Spleen (tissue), 11 donors: Measurements from ENCODE around the gene PEF1. TPM values are rescaled to one million over a fixed set of nuclear protein-coding genes. Genes with fewer than 3 reads are reported as not detected.

ENCODE experiments used
- DNase-seq: peaks from one replicate; pipeline ENCODE4 v3.0.0-alpha.2; 2020
- H3K27ac ChIP-seq, 8 donors: fragments of 200-600 bp; sonication (generic) in 7 of 8; 1 replicate in 4 of 8; 2 replicates in 4 of 8; pipeline versions ENCODE4 v1.5.0 to v1.8.0; 2016 to 2021; ENCODE audit warnings: inconsistent platforms in 4 of 8, mild to moderate bottlenecking in 4 of 8, moderate library complexity in 1 of 8
- H3K27me3 ChIP-seq, 7 donors: fragments of 200-600 bp; sonication (generic) in 6 of 7; replicated peaks in 1 of 7; 1 replicate in 4 of 7; 2 replicates in 3 of 7; pipeline versions ENCODE4 v1.5.0 to v1.8.0; 2016 to 2021; ENCODE audit warnings: inconsistent platforms in 3 of 7, mild to moderate bottlenecking in 1 of 7
- H3K36me3 ChIP-seq, 6 donors: fragments of 200-600 bp; sonication (generic) in 5 of 6; 1 replicate in 4 of 6; 2 replicates in 2 of 6; pipeline versions ENCODE4 v1.5.0 to v1.8.0; 2016 to 2021; ENCODE audit warnings: inconsistent platforms in 2 of 6
- H3K4me1 ChIP-seq, 6 donors: fragments of 200-600 bp; sonication (generic) in 5 of 6; 1 replicate in 3 of 6; 2 replicates in 3 of 6; pipeline versions ENCODE4 v1.5.0 to v1.8.0; 2016 to 2021; ENCODE audit warnings: inconsistent platforms in 3 of 6
- H3K4me3 ChIP-seq, 8 donors: fragments of 200-600 bp; sonication (generic) in 7 of 8; 1 replicate in 4 of 8; 2 replicates in 4 of 8; pipeline versions ENCODE4 v1.5.0 to v1.8.0; 2016 to 2021; ENCODE audit warnings: inconsistent platforms in 4 of 8, mild to moderate bottlenecking in 4 of 8, moderate library complexity in 2 of 8
- H3K9me3 ChIP-seq, 8 donors: fragments of 200-600 bp; sonication (generic) in 7 of 8; 1 replicate in 4 of 8; 2 replicates in 4 of 8; pipeline versions ENCODE4 v1.5.0 to v1.8.0; 2016 to 2021; ENCODE audit warnings: inconsistent platforms in 4 of 8
- CTCF ChIP-seq, 11 experiments: fragments of 200-600 bp in 7 of 11; fragments of 450-650 bp in 4 of 11; sonication (generic) in 4 of 11; IDR thresholded peaks in 8 of 11; conservative IDR thresholded peaks in 3 of 11; 1 replicate in 7 of 11; 2 replicates in 4 of 11; pipeline versions ENCODE4 v1.4.0 to v1.8.0; 2016 to 2021; ENCODE audit warnings: antibody characterized with exemption in 11 of 11, inconsistent platforms in 4 of 11, mild to moderate bottlenecking in 1 of 11
- POLR2A ChIP-seq, 3 donors: fragments of 450-650 bp; IDR thresholded peaks; one replicate each; pipeline ENCODE4 v1.5.1; 2017; ENCODE audit warnings: antibody characterized with exemption in 3 of 3, mild to moderate bottlenecking in 1 of 3
- POLR2AphosphoS5 ChIP-seq, 3 donors: sonication (generic); formaldehyde crosslinking; IDR thresholded peaks; one replicate each; pipeline ENCODE4 v1.5.1; 2017; ENCODE audit warnings: antibody characterized with exemption in 3 of 3
- WGBS, 5 donors: extraction: QIAGEN DNeasy Blood & Tissue Kit in 3 of 5; methylation state at CpG; one replicate each; pipeline versions ENCODE4 v1.1.5 to v1.1.7; 2013 to 2018; 5-methylcytosine and 5-hydroxymethylcytosine counted together
- intact Hi-C: fragments of 100-400 bp; cut with DNase I; formaldehyde crosslinking; loops from one replicate; pipeline ENCODE4 v1.15.0; 2023; ENCODE audit warnings: low total_unique reads
- polyA plus RNA-seq, 3 donors: library from polyadenylated mRNA; stranded (reverse); fragments of 200-250 nt; gene quantifications; one replicate each; pipeline ENCODE4 v1.2.1, GENCODE V29; 2013
- total RNA-seq, 7 donors: library from RNA; depleted of rRNA in 3 of 7; stranded (reverse); fragments of >200 nt in 3 of 7; fragmentation: NEBNext Ultra II Directional in 4 of 7; extraction: Animal tissue kit (Norgen Biotek cat#: 25700) in 4 of 7; gene quantifications; one replicate each; pipeline versions ENCODE4 v1.1.0 to v1.2.1, GENCODE V29; 2016 to 2021
- donor health status: healthy with polysubstance abuse.
- donor health status: DM: no; HTN: no; CAD: no; lungs with moderate emphysema.
- donor health status: DM: no; HTN: no; CAD: no.
- donor health status: Bipolar disorder and iron deficiency.
- donor health status: healthy.
- donor health status: DM: no; HTN: no; CAD: no.
- donor health status: DM: yes; HTN: yes; CAD: no.

PEF1 gene
- total and polyA plus RNA-seq, 10 donors: 46.5 to 73.4 (median 55.7) TPM

- Histone ChIP-seq H3K27me3 (peaks cover 0 to 3% (median 0%) of the 10 kb centered on the region in 7 donors), H3K9me3 (no peaks in the 10 kb centered on the region), H3K27ac (no peak overlapping the region), H3K4me1 (peaks cover 3 to 39% (median 16%) of the 10 kb centered on the region in 6 donors), H3K4me3 (no peak overlapping the region), H3K36me3 (peaks cover 0 to 48% (median 21%) of the 10 kb centered on the region in 6 donors)
- WGBS, 5 donors: 44 to 52% (median 50%) methylated on average over 5 of the region's 5 CpGs
- intact Hi-C loops: no loop called here
- DNase-seq: no peak
- no peak for TF ChIP-seq POLR2AphosphoS5 (IDR thresholded peaks at IDR 0.05)
- no peak for TF ChIP-seq POLR2A (IDR thresholded peaks at IDR 0.05)
- no peak for TF ChIP-seq CTCF (IDR thresholded peaks at IDR 0.05 in 8 of 11, conservative IDR thresholded peaks at IDR 0.05 in 3 of 11)
Measured at GRCh38 chr1:31624309-31624708, 20.4 kb downstream of the PEF1 start.

DNA sequence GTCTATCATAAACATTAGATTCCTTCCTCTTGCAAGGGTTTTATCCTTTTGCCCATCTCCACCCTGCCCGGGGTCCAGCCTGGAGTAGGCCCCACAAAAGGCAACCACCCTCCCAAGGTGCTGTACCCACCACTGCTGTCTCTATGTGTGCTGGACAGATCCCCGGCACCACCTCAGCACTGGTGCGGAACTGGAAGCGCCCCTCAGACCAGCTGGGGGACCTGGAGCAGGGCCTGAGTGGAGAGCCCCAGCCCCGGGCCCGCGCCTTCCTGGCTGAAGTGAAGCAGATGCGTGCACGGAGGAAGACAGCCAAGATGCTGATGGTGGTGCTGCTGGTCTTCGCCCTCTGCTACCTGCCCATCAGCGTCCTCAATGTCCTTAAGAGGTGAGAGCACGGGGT lies 21.3 kb downstream of the PEF1 start:
- no peak for TF ChIP-seq CTCF (IDR thresholded peaks at IDR 0.05 in 8 of 11, conservative IDR thresholded peaks at IDR 0.05 in 3 of 11)
- TF ChIP-seq POLR2A (IDR thresholded peaks at IDR 0.05): no peak
- TF ChIP-seq POLR2AphosphoS5 (IDR thresholded peaks at IDR 0.05): peak in 1 of 3 donors; percentile 23
- DNase-seq: no peak
- peaks cover 0 to 12% (median 5%) of the 10 kb centered on the region in 7 donors for H3K27me3 ChIP-seq
- no peak overlapping the region for H3K4me3 ChIP-seq
- intact Hi-C loops: no loop called here
- peaks cover 0 to 38% (median 12%) of the 10 kb centered on the region in 6 donors for H3K36me3 ChIP-seq
- H3K27ac ChIP-seq: no peak overlapping the region
- 96 to 99% (median 97%) methylated on average over 11 to 12 of the region's 12 CpGs for WGBS, 5 donors
- peaks cover 6 to 44% (median 21%) of the 10 kb centered on the region in 6 donors for H3K4me1 ChIP-seq
- H3K9me3 ChIP-seq: no peaks in the 10 kb centered on the region

- Histone ChIP-seq H3K27me3 (peaks cover 0 to 25% (median 17%) of the 10 kb centered on the region in 7 donors), H3K36me3 (peaks cover 0 to 26% (median 4%) of the 10 kb centered on the region in 6 donors), H3K4me1 (peaks cover 10 to 45% (median 26%) of the 10 kb centered on the region in 6 donors), H3K4me3 (no peak overlapping the region), H3K27ac (no peak overlapping the region), H3K9me3 (no peaks in the 10 kb centered on the region)
- 72 to 89% (median 84%) methylated on average over 12 to 15 of the region's 15 CpGs for WGBS, 5 donors
- TF ChIP-seq POLR2AphosphoS5 (IDR thresholded peaks at IDR 0.05) (peak in 1 of 3 donors; percentile 3), POLR2A (IDR thresholded peaks at IDR 0.05) (no peak), CTCF (IDR thresholded peaks at IDR 0.05 in 8 of 11, conservative IDR thresholded peaks at IDR 0.05 in 3 of 11) (no peak)
- DNase-seq: no peak
- intact Hi-C loops: no loop called here
Measured at GRCh38 chr1:31621847-31622730, 22.6 kb downstream of the PEF1 start.

DNA sequence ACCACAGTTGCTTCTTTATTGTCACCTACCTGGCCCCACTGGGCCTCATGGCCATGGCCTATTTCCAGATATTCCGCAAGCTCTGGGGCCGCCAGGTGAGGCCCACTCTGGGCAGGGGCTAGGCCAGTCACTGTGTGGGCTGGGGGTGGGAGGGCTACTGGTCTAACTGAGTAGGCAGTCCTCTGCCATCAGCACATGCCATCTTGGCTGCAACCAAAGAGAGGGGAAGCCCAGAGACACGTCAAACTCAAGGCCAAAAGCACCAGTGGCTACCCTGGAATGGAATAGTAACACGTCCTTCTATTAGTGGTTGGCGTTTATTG lies 23.2 kb downstream of the PEF1 start:
- 86 to 94% (median 90%) methylated on average over 4 to 5 of the region's 5 CpGs for WGBS, 5 donors
- no peak overlapping the region for H3K27ac ChIP-seq
- TF ChIP-seq POLR2A (IDR thresholded peaks at IDR 0.05) (no peak), POLR2AphosphoS5 (IDR thresholded peaks at IDR 0.05) (no peak), CTCF (IDR thresholded peaks at IDR 0.05 in 8 of 11, conservative IDR thresholded peaks at IDR 0.05 in 3 of 11) (no peak)
- peaks cover 0 to 31% (median 19%) of the 10 kb centered on the region in 7 donors for H3K27me3 ChIP-seq
- H3K4me3 ChIP-seq: no peak overlapping the region
- peaks cover 0 to 19% (median 2%) of the 10 kb centered on the region in 6 donors for H3K36me3 ChIP-seq
- H3K4me1 ChIP-seq: peaks cover 5 to 41% (median 21%) of the 10 kb centered on the region in 6 donors
- intact Hi-C loops: no loop called here
- H3K9me3 ChIP-seq: no peaks in the 10 kb centered on the region
- DNase-seq: no peak
